ENCODE data around the gene VPS4B.

VPS4B gene

DNA sequence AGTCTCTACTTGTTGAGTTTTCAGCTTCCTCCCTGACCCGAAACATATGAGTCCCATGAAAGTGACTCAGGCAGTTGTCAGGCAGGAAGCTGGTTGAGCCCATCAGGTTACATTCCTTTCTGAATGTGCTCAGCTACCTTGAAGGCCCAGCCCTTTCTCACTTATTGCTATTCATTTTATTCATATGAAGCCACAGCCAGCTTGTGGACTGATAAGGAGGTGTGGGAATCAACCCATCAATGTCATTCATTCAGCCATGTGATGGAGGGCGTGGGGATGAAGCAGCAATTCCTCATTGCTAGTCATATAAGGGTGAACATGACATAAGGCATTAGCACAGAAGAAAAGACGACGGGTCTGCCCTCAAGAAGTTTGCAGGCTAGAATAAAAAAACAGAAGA, 5.3 kb upstream of the VPS4B start:
- DNase-seq, result no peak

GRCh38 chr18:63422864-63423304, 608 bp upstream of the VPS4B start:
- peak in 1 of 2 experiments; percentile 69 for DNase-seq

DNA sequence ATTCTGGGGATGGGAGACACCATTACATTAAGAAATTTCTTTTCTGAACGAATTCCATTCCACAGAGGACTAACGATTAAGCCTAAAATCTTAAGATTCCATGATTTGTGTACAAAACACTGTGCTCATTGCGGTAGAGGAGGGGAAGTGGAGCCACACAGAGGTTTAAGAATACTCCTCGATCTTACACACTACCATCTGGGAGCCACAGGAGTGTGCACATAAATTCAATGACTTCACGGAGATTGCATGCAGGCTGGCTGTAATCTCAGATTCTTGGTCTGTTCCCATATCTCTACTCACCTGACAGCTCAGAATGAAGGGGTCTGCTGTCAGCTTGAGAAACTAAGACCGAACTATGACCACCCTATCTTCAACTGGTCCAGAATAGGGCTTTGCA, 762 bp downstream of the VPS4B start:
- DNase-seq, result no peak

DNA sequence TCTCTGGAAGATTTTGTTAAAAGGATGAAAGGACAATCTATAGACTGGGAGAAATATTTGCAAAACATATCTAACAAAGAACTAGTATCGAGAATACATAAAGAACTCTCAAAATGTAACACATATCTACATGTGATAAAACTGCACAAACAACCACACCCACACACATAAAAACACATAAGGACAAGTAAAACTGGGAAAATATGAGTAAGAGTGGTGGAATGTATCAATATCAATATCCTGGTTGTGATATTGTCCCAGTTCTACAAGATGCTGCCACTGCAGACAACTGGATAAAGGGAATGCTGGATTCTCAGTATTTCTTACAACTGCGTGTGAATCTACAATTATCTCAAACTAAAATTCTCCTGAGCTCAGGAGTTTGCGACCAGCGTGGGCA, 9.3 kb downstream of the VPS4B start:
- no peak for DNase-seq

DNA sequence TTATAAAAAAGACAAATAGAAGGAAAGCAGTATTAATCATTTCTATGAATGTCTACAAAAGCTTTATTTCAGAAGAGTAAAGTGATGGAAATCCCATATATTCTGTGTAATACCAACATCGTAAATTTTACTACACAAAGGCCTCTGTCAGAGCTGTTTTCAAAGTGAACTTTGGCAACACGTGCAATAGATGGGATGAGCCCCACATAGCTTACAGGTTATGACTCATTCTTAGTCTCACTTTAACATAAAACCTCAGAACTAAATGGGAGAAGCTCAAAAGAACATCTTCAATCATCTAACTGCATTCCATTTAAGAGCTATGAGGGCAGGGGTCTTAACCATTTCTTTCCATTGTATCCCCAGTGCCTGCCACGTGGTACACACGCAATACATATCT, 11.5 kb downstream of the VPS4B start:
- no peak for DNase-seq

DNA sequence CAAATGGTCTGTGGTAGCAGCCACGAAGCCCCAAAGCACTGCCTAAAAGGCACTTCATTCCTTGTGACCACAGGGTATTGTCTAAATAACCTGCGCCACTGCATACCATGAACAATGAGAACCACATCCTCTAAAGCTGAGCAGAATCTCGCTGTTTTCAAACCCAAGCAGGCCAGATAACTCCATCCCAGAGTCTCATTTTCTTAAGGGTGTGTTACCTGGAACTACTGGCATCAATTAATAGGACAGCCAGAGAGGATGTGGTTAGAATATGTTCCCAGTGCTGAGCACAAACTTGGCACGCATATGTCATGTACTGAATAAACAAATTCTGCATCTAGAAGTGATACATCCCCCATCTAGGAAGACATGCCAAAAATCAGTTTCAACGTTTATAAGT, 13.0 kb downstream of the VPS4B start:
- no peak for DNase-seq

GRCh38 chr18:63407734-63408133, 14.5 kb downstream of the VPS4B start:
- DNase-seq, result no peak

DNA sequence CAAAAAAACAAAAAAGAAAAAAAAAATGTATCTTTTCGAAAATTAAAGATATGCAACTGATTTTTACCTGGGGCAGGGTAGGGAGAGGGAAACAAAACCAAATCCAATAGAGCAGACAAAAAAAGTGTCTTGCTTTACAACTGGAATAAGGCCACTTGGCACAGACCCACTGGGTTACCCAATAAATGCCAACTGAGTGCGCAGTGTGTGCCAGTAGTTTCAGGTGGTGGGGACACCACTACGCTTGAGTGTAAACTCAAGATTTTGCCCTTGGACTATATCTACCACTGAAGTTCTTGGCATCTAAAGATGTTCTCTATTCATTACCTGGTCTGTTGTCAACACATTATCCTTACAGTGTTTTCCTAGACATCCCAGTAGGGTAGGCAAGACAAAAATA, 16.3 kb downstream of the VPS4B start:
- DNase-seq, result no peak

- no peak for DNase-seq
These were observed 19.8 kb downstream of the VPS4B start for GRCh38 chr18:63402246-63403162.

DNA sequence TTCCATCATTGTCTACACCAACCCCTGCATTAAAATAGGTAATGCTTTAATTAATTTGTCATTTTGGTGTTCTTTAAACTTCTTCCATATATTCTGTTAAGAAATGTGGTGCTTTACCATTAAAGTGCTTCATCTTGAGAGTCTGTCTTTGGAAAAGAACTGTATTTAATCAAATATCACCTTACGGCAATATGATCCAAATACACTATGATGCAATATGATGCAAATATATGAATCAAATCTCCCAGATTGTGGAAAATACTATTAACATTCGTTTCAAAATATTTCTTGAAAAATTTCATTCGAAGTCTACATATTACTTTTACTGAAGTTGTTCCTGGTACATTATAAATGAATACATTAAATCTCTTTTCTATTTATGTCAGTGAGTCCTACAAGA, 23.0 kb downstream of the VPS4B start:
- DNase-seq, result no peak

DNA sequence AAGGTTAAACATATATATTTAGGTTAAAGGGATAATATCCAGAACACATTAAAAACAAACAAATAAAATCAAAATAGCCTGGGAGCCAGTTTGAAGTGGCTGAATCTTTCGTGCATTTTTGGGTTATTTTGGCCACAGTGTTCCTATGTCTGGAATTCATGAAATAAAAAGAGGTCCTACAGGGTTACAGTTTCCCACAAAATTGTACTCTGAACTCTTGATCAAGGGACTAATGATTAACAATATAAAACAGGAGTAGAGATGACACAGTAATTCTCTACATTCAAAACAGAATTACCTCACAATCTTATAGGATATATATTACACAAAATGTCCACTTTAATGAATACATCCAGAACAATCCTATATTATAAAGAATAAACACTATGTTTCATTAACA, 24.9 kb downstream of the VPS4B start:
- DNase-seq, result no peak

DNA sequence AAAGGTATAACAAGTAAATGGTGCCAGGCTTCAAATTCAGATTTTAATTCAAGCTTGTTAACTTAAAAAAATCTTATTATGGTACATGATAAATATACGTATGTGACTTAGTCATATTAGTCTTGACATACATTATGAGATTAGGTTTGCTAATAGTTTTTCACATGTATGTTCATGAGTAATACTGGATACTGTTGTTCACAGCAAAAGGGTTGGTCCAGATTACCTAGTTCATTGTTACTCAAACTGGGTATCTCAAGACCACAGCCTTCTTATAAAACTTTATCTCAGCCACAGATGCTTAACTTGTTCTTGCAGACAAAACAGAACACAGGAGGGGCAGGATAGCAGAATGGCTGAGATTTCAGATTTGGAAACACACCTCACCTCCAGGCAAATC, 26.8 kb downstream of the VPS4B start:
- no peak for DNase-seq

- no peak for DNase-seq
These were observed 27.3 kb downstream of the VPS4B start for GRCh38 chr18:63394954-63395353.

- no peak for DNase-seq
These were observed 34.4 kb downstream of the VPS4B start for GRCh38 chr18:63387861-63388260.

DNA sequence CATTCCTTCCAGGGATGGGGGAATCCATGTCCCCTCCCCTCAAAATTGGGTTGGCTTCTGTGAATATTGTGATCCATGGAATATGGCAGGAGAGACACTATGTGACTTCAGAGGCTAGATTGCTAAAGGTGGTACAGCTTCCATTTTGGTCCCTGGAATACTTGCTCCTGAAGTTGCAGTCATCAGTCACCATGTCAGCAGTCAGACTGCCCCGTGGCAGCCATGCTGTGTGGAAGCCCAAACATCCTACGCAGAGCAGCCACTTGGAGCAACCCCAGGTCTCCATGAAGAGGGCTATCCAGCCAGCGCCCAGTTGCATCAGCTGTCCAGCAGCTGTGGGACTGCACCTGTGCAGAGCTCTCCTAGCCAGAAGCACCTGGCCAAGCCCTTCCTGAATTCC, 39.4 kb downstream of the VPS4B start:
- DNase-seq, result no peak

- no peak for DNase-seq
These were observed 42.7 kb downstream of the VPS4B start for GRCh38 chr18:63379639-63379962.

DNA sequence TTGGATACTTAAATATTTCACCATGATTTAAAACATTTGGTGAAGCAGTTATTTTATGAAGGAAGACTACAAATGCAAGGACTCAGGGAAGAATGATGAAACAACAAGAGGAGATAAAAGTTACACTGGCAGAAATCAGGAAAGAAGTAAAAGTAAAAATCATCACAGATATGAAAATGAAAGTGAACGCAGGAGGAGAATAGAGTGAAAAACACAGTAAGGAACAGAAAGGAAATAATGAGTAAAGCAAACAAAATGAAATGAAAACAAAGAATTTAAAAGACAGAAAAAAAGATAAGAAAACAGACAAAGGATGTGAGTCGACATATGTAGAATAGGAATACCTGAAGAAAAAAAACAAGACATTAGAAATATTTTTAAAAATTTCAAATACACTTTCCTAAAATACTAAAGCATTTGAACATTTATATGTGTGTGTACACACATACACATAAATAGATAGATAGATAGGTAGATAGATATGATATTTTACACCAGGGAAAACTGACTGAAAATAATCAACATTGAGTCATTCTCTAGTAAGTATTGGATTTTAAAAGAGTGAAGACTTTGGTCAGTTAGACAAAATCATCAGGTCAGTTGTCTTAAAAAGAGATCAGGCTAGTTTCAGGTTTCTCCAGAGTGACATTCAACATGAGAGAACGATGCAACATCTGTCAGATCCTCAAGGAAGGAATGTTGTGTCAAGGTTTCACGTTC, 43.2 kb downstream of the VPS4B start:
- DNase-seq, result no peak

DNA sequence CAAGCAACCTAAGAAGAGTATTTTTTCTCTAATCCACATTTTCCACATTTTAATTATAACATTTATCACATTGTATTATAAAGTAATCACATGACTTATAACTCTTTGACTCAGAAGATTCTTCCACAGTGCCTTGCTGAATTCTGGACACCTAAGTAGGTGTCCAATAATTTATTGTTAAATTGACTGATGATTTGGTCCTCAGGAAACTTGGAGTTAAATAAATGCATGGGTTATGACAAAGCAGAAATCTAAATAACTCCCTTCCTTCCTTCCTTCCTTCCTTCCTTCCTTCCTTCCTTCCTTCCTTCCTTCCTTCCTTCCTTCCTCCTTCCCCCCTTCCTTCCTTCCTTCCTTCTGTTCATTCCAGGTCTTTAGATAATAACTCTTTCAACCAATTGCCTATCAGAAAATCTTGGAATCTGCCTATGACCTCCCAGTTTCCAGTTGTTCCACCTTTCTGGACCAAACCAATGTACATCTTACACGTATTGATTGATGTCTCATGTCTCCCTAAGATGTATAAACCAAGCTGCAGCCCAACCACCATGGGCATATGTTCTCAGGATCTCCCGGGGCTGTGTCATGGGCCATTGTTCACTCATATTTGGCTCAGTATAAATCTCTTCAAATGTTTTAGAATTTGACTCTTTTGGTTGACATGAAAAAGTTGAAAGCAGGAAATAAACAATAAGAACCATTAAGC, 44.8 kb downstream of the VPS4B start:
- no peak for DNase-seq

DNA sequence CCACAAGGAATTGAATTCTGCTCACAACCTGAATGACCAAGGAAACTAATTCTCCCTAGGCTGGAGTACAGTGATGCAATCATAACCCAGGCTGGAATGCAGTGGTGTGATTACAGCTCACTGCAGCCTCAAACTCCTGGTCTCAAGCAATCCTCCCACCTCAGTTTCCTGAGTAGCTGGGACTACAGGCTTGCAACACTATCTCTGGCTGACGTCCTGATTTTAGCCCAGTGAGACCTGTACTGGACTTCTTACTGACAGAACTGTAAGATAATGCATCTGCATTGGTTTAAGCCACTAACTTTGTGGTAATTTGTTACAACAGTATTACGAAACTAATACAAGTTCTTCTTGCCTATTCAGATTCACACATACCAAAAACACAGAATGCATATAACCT, 45.7 kb downstream of the VPS4B start:
- no peak for DNase-seq

DNA sequence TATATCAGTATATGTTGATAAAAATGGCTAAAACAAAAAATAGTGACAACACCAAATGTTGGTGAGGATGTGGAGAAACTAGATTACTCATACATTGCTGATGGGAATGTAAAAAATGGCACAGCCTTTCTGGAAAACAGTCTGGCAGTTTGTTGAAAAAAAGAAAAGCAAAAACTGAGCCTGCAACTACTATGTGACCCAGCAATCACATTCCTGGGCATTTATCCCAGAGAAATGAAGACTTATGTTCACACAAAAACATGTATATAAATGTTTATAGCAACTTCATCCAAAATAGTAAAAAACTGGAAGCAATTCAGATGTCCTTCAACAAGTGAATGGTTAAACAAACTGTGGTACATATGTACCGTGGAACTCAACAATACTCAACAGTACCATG, 47.7 kb downstream of the VPS4B start:
- no peak for DNase-seq

DNA sequence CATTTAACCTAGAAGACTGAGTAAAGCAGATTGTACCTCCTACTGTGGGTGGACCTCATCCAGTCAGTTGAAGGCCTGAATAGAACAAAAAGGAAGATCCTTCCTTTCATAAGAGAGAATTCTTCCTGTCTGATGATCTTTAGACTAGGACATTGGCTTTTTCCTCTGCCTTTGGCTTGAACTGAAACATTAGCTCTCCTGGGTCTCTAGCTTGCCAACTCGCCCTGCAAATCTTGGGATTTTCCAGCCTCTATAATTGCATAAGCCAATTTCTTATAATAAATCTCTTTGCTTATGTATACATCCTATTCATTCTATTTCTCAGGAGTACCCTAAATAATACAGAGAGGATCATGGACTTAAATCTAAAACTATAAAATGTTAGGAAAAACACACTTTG, 49.1 kb downstream of the VPS4B start:
- DNase-seq, result no peak

GRCh38 chr18:63368611-63369010, 53.7 kb downstream of the VPS4B start:
- no peak for DNase-seq

GRCh38 chr18:63367053-63367953, 55.0 kb downstream of the VPS4B start, which contains the start of gene KDSR:
TSS of gene KDSR (minus strand) at chr18:63367206. CDS start at chr18:63367118, 88 bp downstream.
- DNase-seq, result peak; percentile 96 to 97

Data from SHP77 (cell line).